GM18517 (cell line): Measurements from ENCODE around the gene SPAG16.

Experiments
- ATAC-seq: cut with Tn5 transposase; IDR thresholded peaks from one replicate; pipeline ENCODE4 v1.9.1; 2021; ENCODE audit warnings: mild to moderate bottlenecking, moderate library complexity; ENCODE audit not compliant: unreplicated experiment

SPAG16 gene

DNA sequence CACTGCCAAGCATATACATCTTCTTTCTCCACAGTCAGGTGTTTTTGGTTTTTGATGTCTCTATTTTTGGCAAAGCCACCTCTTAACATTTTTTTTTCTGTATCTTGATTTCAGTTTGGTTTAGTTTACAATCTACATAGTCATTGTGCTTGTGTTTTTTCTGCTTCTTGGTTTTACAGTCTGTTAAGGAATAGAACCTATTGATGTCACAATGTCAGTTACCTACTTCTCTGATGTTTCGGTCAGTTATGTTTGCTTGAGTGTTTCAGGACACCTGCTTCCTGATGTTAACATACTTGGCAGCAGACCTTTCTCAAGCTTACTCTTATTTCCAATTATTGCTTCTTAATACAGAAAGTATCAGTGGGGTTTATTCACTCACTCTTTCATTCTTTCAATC, 253.3 kb downstream of the SPAG16 start:
- no peak for ATAC-seq

DNA sequence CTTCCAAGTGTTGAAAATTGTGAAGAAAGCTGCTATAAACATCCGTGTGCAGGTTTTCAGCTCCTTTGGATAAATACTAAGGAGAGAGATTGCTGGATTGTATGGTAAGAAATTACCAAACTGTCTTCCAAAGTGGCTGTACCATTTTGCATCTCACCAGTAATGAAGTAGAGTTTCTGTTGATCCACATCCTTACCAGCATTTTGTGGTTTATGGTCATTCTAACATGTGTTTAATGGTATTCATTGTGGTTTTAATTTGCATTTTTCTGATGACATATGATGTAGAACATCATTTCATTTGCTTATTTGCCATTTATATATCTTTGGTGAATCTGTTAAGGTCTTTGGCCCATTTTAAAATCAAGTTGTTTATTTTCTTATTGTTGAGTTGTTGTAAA, 260.7 kb downstream of the SPAG16 start:
- ATAC-seq: no peak

- no peak for ATAC-seq
These were observed 261.2 kb downstream of the SPAG16 start for GRCh38 chr2:213545481-213545880.

DNA sequence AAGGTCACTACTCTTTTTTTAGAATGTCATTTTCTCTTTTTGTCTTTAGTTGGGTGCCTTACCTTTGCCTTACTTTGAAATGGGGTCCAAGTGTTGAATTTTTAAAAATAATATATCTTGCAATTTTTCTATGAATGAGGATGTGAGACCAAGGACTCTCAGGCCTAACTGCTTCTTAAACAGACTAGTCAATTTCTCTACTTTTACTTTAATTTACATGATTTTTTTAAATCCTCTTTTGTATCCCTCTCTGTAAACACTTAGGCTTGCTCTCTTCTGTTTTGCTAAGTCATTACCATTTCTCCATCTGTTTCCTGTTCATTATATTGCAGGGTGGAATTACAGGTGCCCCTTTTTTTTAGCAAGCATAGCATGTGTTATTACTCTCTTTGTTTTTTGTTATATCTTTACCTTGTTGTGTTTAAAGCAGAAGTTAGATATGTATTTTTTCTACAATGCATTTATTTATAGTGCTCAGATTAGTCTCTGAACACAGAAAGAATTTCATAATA, 261.8 kb downstream of the SPAG16 start:
- no peak for ATAC-seq

DNA sequence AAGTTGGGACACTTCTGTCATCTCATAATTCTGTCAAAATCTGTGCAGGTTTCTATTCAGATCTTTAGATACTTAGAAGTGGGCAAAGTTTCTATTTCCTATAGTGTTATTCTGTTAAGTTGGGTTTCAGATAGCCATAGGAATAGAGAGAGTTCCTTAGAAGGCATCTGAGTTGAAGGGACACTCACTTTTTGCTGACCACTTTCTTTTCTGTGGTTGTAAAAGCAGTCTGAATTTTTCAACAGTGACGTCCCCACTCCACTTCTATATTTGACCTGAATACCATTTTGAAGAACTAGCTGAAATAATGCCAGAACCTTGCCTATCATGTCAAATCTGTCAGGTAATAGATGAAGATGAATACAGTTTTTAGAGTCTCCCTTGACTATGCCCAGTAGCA, 267.3 kb downstream of the SPAG16 start:
- ATAC-seq: no peak

- no peak for ATAC-seq
These were observed 274.8 kb downstream of the SPAG16 start for GRCh38 chr2:213559053-213559452.

GRCh38 chr2:213561759-213562158, 277.5 kb downstream of the SPAG16 start:
- ATAC-seq: no peak

DNA sequence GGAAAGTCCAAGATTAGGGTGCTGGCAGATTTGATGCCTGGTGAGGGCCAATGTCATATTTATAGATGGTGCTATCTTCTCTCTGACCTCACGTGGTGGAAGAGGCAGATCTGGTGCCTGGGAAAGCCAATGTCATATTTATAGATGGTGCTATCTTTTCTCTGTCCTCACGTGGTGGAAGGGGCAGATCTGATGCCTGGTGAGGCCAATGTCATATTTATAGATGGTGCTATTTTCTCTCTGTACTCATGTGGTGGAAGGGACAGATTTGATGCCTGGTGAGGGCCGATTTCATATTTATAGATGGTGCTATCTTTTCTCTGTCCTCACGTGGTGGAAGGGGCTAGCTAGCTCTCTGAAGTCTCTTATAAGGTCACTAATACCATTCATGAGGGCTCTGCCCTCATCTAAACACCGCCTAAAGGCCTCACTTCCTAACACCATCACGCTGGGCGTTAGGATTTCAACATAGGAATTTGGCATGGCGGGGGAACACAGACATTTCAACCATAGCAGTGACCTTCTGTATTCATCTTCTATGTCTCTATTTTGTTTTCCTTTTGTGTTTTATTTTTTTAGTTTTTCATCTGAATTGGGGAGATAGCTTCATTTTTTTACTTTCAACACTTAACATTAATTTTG, 278.4 kb downstream of the SPAG16 start:
- no peak for ATAC-seq

DNA sequence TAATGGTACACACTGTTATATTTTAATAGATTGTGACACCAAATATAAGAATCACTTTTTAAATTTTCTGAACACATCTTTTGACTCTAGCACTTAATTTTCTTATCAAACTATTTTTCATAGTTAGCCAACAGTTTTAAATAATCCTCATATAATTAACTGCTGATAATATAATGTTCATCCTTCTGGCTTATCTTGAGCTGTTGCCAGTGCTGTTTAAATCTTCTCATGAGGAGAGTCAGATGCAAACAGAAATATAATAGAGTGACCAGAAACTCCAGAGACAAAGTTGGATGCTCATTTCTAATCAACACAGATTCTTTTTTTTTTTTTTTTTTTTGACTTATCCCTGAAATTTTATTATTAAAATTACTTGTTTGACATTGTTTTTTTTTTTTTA, 282.6 kb downstream of the SPAG16 start:
- ATAC-seq: no peak

DNA sequence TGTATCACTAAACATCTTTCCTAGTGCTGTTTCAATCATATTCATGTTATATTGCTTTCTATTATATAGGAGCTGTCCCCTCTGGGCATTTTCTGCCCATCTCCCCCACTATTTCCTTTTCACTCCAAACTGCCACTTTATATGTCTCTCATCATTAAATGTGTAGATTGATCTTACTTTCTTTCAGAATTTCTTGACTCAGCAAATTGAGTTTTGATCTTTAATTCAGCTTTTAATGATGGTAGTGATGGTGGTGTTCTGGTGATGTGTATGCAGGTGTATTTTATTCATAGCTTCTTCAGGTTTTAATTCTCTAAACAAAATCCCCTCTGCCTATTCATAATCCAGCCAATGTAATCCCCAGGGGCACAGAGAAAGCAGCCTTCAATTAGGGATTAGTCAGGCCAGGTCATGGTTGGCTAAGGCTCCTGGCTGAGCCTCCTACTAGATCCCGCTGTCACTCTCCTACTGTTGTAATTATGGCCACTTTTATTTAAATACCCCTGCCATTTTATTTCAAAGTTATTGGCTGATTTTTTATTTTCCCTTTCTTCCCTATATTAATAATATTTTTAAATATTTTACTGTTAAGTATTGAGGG, 325.4 kb downstream of the SPAG16 start:
- ATAC-seq: no peak

GRCh38 chr2:213627054-213627710, 342.9 kb downstream of the SPAG16 start:
- ATAC-seq: peak; percentile 74

DNA sequence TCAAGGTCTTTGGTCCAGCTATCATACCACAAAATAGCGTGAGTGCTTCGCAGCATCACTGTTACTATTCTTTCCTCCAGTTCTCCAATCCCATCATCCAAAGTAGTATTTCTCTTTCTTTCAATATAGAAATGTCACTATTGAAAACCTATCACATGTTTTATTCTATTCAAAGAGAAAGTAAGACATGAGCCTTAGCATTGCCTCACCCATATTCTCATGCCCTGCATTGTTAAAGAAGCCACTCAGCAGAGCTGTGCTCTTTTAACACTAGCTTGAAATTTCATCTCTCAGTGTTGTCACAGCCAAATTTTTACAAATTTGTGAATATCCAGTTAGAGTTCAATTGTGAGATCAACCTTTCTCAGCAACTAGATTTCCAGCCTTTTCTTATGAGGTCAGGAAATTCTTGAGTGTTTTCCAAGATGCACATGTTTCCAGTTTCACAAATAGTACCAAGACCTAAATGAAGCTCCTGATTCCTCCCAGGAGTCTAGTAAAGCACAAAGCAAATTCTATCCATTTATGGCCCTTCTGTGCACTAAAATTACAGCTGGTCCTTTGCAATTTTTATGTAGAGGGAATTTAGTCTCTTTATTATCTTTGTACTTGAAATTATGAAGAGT, 343.7 kb downstream of the SPAG16 start:
- ATAC-seq: peak; percentile 44

DNA sequence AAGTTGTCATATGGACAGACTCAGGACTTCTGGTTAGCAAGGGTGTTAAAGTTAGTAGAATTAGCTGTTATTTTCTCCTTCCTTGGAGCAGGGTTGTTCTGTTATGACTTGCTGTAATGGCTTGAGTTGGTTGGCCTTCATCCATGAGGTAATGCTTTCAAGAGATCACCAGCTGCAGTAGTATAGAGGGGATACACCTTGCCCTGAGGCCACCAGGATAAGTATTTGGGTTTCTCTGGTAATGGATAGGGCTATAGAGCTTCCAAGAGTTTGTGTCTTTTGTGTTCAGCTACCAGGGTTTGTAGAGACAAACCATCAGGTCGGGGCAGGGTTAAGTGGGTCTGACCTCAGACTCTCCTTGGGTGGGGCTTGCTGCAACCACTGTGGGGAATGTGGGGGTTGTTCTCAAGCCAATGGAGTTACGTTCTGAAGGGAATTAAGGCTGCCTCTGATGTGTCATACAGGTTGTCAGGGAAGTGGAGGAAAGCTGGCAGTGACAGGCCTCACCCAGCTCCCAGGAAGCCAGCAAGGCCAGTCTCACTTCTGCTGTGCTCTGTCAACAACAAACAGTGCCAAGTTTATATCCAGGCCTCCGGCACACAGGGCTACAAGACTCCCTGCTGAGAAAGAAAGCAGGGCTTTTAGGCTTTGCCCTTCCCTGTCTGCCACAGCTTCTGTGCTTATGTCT, 356.6 kb downstream of the SPAG16 start:
- no peak for ATAC-seq

DNA sequence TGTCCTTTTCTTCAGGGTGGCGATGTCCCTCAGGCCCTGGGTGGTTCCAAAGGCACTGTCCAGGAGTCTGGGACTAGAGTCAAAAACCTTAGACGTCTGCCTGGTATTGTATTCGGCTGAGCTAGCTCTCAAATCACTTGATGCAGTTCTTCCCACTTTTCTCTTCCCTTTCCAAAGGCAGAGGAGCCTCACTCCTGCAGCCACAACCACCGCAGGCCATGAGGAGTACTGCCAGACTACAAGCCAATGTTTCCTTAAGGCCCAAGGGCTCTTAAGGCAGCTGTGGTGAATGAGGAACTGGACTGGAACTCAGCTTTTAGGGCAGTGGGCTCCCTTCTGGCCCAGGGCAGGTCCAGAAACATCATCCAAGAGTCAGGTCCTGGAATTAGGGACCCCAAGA, 360.7 kb downstream of the SPAG16 start:
- no peak for ATAC-seq

- no peak for ATAC-seq
These were observed 364.9 kb downstream of the SPAG16 start for GRCh38 chr2:213649176-213649575.

DNA sequence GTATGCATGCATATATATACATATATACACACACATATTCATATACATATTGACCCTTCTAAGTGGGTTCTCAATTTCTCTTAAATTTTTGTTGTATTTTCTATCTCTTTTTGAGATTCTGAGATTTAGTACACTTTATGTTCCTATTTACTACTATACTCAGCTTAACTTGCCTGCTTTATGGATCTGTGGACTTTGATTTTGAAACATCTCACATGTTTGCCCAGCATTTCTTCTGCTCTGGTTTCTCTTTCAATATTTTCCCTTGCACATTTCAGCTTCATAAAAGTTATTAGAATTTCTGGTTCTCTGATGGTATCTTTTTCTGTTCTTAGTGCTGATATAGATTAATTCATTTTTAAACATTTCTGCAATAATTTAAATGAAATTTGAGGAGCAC, 380.6 kb downstream of the SPAG16 start:
- ATAC-seq: no peak

GRCh38 chr2:213669657-213670056, 385.4 kb downstream of the SPAG16 start:
- no peak for ATAC-seq

DNA sequence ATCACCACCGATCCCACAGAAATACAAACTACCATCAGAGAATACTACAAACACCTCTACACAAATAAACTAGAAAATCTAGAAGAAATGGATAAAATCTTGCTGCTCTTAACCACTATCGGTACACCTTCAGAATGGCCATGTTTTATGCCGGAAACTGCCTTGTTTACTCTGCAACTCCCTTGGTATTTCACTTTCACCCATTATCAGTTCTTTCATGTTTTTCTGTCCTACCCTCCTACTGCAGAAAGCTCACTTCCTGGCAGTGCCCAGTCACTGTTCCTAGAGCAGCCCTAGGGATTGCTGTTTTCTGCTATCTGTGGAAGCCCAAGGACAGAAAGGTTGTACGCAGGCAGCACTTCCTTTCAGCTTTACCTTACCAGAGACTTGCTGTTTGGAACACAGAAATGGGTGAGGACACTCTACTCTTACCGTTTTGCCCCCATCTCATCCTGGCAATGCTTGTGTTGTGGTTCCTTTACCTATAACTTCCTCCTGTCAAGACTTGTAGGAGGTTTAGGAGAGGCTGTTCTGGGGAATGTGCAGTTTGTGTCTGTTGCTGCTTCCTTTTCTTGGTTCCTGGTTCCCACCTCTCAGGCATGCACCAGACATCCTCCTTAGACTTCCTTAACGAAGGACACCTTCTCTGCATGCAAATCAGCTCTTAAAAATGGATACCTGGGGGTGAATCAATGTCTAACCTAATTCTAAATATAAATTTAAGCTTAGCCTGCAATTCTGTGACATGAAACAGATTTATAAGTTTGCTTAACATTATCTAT, 394.4 kb downstream of the SPAG16 start:
- ATAC-seq: no peak

DNA sequence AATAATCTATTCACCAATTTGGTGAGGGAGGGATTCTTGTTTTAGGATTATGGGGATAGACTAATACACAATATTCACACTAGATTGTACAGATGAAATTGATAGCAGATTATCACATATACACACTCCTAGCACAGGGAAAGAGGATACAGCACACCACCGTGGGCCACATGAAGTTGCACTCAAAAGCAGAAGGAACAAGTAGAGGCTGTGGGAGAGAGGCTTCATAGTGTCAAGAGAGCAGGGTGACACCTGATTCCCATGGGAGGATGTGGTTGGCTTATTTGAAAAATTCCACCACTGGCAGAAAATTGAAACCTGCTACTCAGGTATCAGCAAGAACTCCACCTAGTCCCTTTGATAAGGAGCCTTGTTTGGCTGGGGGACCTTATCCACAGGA, 395.6 kb downstream of the SPAG16 start:
- no peak for ATAC-seq

DNA sequence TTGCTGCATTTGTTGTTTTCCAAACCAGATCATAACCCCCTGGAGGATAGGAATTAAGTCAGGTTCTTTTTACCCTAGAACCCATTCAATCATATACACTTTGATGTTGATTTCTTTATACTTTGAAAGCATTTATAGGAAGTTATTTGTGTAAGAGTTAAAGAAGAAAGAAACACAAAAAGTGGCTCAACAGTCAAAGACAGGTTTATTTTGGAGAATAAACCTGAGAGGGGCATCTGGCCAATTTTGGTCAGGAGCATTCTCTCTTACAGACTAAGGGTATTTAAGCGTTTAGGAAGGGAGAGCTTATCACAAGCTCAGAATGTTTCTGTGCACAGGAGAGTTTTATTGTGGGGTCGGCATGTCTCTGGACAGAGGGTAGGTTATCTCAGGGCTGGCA, 398.0 kb downstream of the SPAG16 start:
- no peak for ATAC-seq
